HG03095 (cell line): Measurements from ENCODE around the gene SLC41A3.
"Not testable (repeated sequence)": the region's sequence is repeated elsewhere in the genome, so short reads cannot be mapped to it uniquely, and the experiment has no call there.

Experiments
- ATAC-seq: cut with Tn5 transposase; IDR thresholded peaks from one replicate; pipeline ENCODE4 v1.9.1; 2021; ENCODE audit warnings: moderate library complexity; ENCODE audit not compliant: unreplicated experiment

SLC41A3 gene

DNA sequence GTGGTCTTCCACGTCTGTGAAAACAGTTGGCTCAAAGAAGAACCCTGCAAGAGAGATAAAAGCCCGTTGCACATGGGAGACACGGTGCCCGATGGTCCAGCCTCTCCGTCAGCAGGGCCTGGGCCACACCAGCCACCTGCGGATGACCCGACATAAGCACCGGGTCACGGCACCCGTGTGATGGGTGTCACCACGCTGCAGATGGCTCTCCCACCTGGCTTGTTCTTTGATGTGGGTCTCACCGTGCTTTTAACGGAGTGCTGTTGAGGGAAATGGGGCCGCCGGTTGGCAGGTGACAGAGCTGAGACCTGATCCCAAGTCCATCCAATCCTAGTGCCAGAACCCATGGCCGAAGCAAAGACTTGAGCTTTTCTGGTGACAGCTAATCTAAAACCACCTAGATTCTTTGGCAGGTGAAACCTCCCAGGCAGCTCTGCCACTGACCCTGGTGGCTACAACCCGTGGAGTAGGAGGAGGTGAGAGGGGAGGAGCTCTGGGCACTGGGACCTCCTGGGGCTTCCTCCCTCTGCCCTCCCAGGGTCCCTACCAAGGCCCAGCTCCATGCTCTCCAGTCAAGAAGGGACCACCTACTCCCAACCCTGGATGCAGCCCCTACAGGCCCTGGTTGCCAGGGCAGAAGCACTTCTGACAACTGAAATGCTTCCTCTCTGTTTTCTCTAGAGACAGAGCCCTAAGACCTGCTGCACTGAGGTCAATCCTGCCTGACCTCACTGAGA lies 23.4 kb upstream of the SLC41A3 start:
- ATAC-seq = no peak

DNA sequence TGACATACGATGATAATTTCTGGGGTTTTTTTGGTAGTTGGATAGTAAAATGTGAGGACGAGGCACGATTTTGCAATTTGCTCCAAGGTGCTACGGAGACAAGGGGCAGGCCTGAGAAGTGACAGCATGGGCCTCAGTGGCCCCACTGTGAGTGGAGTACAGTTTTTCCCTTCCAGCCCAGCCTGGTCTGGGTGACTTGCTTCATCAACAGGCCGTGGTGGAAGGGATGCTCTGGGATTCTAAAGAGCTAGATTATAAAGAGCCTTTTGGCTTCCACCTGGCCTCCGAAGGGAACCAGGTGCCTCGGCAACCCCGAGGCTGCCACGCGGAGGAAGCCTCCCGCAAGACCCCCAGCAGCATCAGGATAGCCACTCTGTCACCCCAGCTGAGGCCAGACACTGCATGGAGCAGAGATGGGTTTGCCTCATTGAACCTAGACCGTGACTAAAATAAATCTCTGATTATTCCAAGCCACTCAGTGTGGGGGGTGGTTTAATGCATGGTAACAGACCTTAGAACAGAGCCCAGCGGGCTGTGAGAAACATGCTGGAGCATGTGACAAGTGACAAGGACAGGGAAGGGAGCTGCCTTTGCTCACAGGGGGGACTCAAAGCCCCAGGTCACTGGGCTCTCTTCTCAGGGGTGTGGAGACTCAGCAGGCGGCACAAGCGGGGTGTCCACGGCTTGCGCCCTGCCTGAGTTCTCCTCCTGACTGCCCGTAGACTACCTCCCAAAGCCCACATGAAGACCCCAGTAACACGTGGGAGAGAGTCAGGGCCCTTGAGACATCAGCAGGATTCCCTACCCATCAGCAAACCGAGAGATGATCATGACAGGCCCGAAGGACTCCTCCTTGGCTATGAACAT lies 22.6 kb upstream of the SLC41A3 start:
- no peak for ATAC-seq

- no peak for ATAC-seq
Measured at GRCh38 chr3:126105691-126106187, 21.8 kb upstream of the SLC41A3 start.

GRCh38 chr3:126104742-126105605 lies 21.1 kb upstream of the SLC41A3 start:
- ATAC-seq = no peak

DNA sequence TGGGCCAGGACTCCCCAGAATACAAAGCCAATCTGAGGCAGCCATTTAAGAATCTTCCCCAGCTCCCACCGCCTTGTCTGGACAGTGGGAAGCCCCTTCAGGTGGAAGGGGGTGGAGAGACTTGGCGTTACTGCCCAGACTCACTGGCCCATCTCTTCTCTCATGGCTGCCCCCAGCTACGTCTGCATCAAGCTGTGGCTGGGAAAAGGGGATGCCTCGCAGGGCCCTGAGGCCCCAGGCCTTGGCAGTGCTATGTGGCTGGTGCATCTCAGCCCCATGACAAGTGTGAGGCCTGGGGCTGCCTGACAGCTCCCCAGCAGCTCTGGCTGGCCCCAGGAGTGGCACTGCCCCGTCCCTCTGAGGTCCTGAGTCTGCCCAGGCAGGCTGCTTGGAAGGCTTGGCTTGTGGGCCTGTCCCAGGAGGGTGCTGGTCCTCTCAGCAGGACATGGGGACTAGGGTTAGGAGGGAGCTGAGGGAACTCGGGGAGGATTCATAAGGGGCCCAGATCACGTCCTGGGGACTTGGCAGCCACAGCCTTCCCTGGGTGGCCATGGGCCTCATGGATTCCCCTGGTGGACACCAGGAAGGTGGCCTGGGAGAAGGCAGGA lies 20.2 kb upstream of the SLC41A3 start:
- ATAC-seq = no peak

- no peak for ATAC-seq
Measured at GRCh38 chr3:126103121-126104027, 19.4 kb upstream of the SLC41A3 start.

DNA sequence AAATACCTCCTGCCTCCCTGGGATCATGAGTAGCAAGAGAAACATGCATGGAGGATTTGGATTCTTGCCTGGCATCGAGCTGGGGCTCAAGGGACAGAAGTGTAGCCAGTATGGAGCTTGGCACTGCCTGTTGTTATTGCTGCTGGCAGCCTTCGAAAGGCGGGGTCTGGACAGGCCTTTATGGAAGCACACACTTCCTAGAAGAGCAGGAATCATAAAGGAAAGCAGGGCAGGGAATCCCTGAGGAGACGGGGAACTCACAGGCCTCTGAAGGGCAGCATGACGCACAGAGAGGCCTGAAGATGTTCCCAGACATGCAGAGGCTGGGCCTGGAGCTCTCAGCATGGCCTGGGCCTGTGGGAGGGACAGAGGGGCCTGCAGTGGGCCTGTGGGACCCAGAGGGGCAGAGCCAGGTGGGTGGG lies 18.6 kb upstream of the SLC41A3 start:
- ATAC-seq = no peak

DNA sequence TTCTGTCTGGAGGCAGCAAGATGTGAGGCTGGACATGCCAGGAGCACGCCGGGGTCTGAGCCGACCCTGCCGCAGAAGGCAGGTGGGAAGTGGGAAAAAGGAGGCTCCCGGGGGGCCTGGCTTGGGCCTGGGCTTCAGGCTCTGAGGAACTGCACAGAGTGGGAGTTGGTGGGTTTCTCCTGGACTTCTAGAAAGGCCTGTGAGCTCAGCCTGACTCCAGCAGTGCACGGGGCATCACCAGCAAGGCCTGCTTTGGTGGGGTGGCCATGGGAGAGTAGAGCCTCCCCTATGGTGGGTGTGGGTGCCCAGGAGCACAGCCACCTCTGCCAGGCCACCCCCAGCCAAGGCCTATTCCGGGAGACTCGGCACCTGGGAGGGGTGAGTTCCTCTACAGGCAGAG lies 18.1 kb upstream of the SLC41A3 start:
- no peak for ATAC-seq

DNA sequence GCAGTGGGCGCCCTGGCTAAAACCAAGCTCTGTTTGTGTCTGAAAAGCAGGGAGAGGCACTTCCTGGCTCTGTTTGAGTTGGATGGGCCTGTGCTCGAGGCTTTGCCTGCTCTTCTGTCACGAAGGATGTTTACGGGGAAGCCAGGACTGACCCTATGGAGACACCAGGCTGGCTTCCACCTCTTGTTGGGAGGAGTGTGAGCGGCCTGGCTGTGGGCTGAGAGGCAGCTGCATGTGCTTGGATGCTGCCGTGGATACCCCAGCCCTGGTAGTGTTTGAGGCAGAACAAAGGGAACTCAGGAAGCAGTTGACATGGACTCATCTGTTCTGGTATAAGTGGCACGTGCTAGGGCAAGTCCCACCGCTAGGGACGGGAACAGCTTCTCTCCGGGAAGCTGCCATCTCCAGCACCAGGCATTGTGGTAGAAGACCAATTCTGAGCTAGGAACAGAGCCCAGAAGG lies 17.6 kb upstream of the SLC41A3 start:
- no peak for ATAC-seq

DNA sequence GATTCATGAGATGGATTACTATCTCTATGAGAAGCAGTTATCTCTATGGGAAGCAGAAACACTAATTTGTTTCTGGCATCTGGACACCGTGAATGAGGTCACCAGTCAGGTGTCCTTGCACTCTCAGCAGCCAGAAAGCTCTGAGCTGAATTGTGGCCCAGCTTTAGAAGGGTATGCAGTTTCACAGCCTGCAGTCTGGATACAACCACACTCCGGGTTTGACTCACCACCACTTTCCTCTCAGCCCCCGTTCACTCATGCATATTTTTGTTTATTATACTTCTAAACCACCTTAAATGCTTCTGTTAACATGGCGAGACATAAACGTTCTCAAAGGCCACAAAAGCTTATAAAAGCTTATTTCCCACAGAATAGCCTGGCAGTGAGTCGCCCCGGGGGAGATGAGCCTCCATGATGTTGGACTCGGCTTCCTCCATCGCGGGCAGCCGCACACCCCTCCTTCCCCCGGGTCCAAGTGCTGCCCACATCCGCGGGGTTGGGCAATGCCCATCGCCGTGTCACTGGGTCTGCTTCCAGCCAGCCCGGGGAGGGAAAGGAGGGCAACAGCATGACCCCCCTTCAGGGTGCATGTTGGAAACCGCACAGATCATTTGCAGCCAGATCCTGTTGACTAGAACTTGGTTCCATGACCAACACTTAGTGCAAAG lies 16.8 kb upstream of the SLC41A3 start:
- ATAC-seq = no peak

DNA sequence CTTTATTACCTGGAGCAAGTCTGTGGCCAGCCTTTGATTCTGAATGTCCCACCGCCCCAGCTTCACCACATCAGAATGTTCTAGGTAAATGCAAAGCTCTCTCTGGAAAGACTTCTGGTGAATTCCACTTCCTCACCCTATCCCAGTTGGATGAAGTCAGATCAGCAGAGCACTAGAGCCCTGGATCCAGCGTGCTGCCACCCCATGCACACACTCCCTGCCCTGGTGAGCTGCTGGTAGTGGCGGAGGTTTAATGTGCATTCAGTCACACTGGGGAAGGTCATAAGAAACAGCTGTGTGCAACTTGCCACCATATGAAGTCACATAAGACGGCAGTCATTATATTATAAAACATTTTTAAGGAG lies 16.3 kb upstream of the SLC41A3 start:
- no peak for ATAC-seq

- no peak for ATAC-seq
Measured at GRCh38 chr3:126098391-126098858, 14.5 kb upstream of the SLC41A3 start.

GRCh38 chr3:126097801-126098200 lies 13.9 kb upstream of the SLC41A3 start:
- ATAC-seq = no peak

DNA sequence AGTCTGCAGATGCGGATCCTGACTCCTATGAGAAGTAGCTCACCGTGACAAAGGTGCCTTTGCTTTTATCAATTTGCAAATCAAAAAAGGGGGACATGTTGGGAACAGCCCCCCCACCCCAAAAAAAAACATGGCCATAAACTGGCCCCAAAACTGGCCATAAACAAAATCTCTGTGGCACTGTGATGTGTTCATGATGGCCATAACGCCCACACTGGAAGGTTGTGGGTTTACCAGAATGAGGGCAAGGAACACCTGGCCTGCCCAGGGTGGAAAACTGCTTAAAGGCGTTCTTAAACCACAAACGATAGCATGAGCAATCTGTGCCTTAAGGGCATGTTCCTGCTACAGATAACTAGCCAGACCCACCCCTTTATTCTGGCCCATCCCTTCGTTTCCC lies 12.3 kb upstream of the SLC41A3 start:
- ATAC-seq = not testable (repeated sequence)

DNA sequence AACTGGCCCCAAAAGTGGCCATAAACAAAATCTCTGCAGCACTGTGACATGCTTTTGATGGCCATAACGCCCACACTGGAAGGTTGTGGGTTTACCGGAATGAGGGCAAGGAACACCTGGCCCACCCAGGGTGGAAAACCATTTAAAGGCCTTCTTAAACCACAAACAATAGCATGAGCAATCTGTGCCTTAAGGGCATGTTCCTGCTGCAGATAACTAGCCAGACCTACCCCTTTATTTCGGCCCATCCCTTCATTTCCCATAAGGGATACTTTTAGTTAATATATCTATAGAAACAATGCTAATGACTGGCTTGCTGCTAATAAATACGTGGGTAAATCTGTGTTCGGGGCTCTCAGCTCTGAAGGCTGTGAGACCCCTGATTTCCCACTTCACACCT lies 8.2 kb upstream of the SLC41A3 start:
- ATAC-seq = not testable (repeated sequence)

GRCh38 chr3:126087552-126088175 lies 3.7 kb upstream of the SLC41A3 start:
- ATAC-seq = no peak

DNA sequence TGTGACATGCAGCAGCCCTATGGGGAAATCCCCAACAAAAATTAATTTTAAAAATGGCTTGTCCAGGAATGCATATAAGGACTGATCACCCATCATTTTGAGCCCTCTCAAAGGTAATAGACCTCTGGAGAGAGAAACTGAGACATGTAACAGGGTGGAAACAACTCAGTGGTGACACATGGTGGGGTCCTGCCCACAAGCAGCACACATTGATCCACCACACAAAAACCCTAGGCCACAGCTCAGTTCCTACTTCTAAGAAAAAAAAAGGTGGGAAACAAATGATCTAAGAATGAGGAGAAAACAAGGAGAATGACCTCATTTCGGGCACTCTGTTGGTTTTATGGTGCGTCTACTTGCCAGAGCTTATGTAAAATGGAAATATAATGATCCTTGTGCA lies 1.9 kb upstream of the SLC41A3 start:
- ATAC-seq = no peak

DNA sequence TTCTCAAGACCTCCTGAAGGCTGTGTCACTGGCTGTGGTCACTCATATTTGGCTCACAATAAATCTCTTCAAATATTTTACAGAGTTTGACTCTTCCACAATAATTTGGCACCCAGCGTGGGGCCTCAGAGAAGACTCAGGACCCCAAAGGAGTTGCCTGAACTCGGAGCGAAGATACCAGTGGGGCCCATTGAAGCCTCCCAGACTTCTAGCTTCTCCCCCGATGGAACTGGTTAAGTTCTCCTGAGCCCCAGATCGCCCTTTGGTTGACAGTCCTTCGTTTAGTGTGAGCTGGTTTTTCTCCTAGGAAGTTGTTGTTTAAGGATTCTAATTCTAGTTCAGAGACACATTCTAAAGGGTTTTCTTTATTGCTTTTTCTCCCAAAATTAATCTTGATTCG lies 1.4 kb upstream of the SLC41A3 start:
- no peak for ATAC-seq
